Keratinocyte (primary cell): ENCODE results near the gene NFKBIZ.

Experiments used
- CTCF ChIP-seq, 3 experiments: IDR thresholded peaks in 1 of 3; conservative IDR thresholded peaks in 1 of 3; optimal IDR thresholded peaks in 1 of 3; 2 replicates in 2 of 3; 3 replicates in 1 of 3; pipeline versions ENCODE3 to v1.5.1; 2011; ENCODE audit warnings: low read length in 3 of 3, mild to moderate bottlenecking in 3 of 3, moderate library complexity in 2 of 3, control low read depth in 1 of 3, inconsistent platforms in 1 of 3; ENCODE audit not compliant: insufficient read depth in 2 of 3; ENCODE audit errors: extremely low read depth in 1 of 3
- EZH2 ChIP-seq: IDR thresholded peaks from one replicate; pipeline ENCODE4 v1.6.1; 2012; ENCODE audit warnings: inconsistent platforms, mild to moderate bottlenecking, low read length, moderate library complexity

GRCh38 chr3:101879623-101880284 lies 30.4 kb downstream of the NFKBIZ start:
- TF ChIP-seq CTCF (optimal IDR thresholded peaks at IDR 0.05 in 1 of 3, IDR thresholded peaks at IDR 0.05 in 1 of 3, conservative IDR thresholded peaks at IDR 0.05 in 1 of 3; ENCODE audit: extremely low read depth in 1 of 3, insufficient read depth in 2 of 3, low read length in 3 of 3) = no peak
- TF ChIP-seq EZH2 = no peak
